Stimulated activated CD8-positive, alpha-beta memory T cell treated with anti-CD3 and anti-CD28 coated beads, Interleukin-12 subunit alpha, Interleukin-12 subunit beta, amount 100 ng/mL, for 1 hour (primary cell): ENCODE data around the gene UCP3.

Experiments used
- DNase-seq: peaks from one replicate; pipeline ENCODE4 v3.0.0-alpha.2; 2020; ENCODE audit warnings: low read depth

Gene UCP3

GRCh38 chr11:73951797-73952196, 57.1 kb downstream of the UCP3 start:
- no peak for DNase-seq

GRCh38 chr11:73950869-73951710, 57.8 kb downstream of the UCP3 start, which contains the start of gene DNAJB13:
Gene DNAJB13 (plus strand): TSS chr11:73951026. CDS start chr11:73951070, 44 bp downstream.
- no peak for DNase-seq
